Measurements from ENCODE around the gene ALCAM.

DNA sequence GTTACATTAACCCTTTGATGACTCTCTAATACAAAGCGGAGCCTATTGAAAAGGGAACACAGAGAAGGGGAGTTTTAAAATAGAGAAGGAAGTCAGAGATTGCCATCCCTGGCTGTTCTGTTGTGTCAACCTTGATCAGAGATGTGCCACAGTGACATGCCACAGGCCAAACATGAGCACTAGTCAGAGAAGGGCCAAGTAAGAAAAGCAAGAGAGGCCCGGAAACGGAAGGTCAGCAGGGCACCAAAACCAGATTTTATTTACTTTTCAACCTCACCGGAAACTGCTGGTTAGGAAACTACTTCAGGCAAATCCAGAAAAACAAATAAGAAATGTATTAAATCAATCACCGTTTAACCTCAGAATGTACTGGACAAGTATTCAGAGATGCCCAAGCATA is 171.8 kb downstream of the ALCAM start:
- TF ChIP-seq CTCF (conservative IDR thresholded peaks at IDR 0.05): no peak
- no peak for TF ChIP-seq ZFX (IDR thresholded peaks at IDR 0.05)
